Large intestine (tissue), 3 donors: ENCODE data around the gene SYNJ1. TPM values are rescaled to one million over a fixed set of nuclear protein-coding genes. Genes with fewer than 3 reads are reported as not detected.
"Not testable (repeated sequence)": the region's sequence is repeated elsewhere in the genome, so short reads cannot be mapped to it uniquely, and the experiment has no call there.

Source experiments
- DNase-seq, 2 donors: peaks; one replicate each; pipeline versions ENCODE4 v3.0.0 to v3.0.0-alpha.2; 2013
- H3K27ac ChIP-seq: one replicate; pipeline ENCODE4 v1.5.1; 2013; ENCODE audit warnings: low read length
- H3K27me3 ChIP-seq: 2 replicates; pipeline ENCODE4 v1.6.1; 2013; ENCODE audit warnings: low read length; ENCODE audit not compliant: control insufficient read depth, insufficient read depth
- H3K36me3 ChIP-seq: 2 replicates; pipeline ENCODE4 v1.6.1; 2013; ENCODE audit warnings: low read length; ENCODE audit not compliant: control insufficient read depth, insufficient read depth
- H3K4me1 ChIP-seq: one replicate; pipeline ENCODE4 v1.6.1; 2013; ENCODE audit warnings: low read length; ENCODE audit not compliant: control insufficient read depth, insufficient read depth
- H3K4me3 ChIP-seq: one replicate; pipeline ENCODE4 v1.5.1; 2013; ENCODE audit warnings: low read length
- H3K9me3 ChIP-seq: one replicate; pipeline ENCODE4 v1.6.1; 2013; ENCODE audit warnings: mild to moderate bottlenecking, low read depth, low read length, moderate library complexity; ENCODE audit not compliant: control insufficient read depth
- WGBS: methylation state at CpG from one replicate; pipeline ENCODE4 v1.1.5; 2013; ENCODE audit warnings: low lambda C conversion rate; ENCODE audit not compliant: insufficient coverage; 5-methylcytosine and 5-hydroxymethylcytosine counted together
- polyA plus RNA-seq: library from polyadenylated mRNA; unstranded; fragments of 120-200 nt; gene quantifications from one replicate; pipeline ENCODE4 v1.2.1, GENCODE V29; 2013

Gene SYNJ1
- polyA plus RNA-seq, 1 donor: 11.8 TPM

DNA sequence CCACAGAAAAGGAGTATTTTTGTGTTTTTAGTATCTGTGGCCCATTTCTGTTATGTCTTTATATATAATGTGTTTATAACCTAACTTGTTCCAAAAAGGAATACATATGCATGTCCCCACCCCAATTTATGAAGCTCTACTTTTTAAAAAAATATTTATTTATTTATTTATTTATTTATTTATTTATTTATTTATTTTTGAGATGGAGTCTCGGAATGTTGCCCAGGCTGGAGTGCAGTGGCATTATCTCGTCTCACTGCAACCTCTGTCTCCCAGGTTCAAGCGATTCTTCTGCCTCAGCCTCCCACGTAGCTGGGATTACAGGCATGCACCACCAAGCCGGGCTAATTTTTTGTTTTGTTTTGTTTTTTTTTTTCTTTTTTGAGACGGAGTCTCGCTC lies 32.3 kb downstream of the SYNJ1 start:
- H3K9me3 ChIP-seq, H3K27me3 ChIP-seq, H3K4me3 ChIP-seq, H3K27ac ChIP-seq, DNase-seq, H3K4me1 ChIP-seq: not testable (repeated sequence)
- peaks cover 14% of the 10 kb centered on the region for H3K36me3 ChIP-seq
- WGBS: 97% methylated on average over 5 of the region's 7 CpGs

- Histone ChIP-seq H3K27ac (no peak overlapping the region), H3K4me3 (no peak overlapping the region), H3K27me3 (no peaks in the 10 kb centered on the region), H3K4me1 (no peaks in the 10 kb centered on the region), H3K36me3 (peaks cover 13% of the 10 kb centered on the region), H3K9me3 (no peaks in the 10 kb centered on the region)
- no peak for DNase-seq
These were observed 34.2 kb downstream of the SYNJ1 start for GRCh38 chr21:32693581-32693980.

DNA sequence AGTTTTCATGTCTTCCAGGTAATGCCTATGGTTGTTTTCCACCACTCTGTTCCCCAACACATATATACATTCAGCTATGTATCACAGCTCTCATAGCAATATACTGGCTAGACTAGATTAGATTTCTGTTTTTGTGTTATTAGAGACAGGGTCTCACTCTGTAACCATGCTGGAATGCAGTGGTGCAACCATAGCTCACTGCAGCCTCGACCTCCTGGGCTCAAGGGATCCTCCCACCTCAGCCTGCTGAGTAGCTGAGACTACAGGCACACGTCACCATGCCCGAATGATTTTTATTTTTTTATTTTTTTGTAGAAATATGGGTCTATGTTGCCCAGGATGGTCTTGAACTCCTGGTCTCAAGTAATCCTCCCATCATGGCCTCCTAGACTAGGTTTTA lies 37.7 kb downstream of the SYNJ1 start:
- Histone ChIP-seq H3K9me3 (no peaks in the 10 kb centered on the region), H3K4me1 (no peaks in the 10 kb centered on the region), H3K27me3 (no peaks in the 10 kb centered on the region), H3K4me3 (no peak overlapping the region), H3K36me3 (peaks cover 19% of the 10 kb centered on the region), H3K27ac (no peak overlapping the region)
- no peak for DNase-seq
- WGBS: no CpG with 5 or more reads among the region's 3 CpGs

- H3K27ac ChIP-seq: no peak overlapping the region
- DNase-seq: no peak
- H3K4me1 ChIP-seq: no peaks in the 10 kb centered on the region
- H3K9me3 ChIP-seq: no peaks in the 10 kb centered on the region
- WGBS: no CpG with 5 or more reads among the region's 4 CpGs
- peaks cover 17% of the 10 kb centered on the region for H3K36me3 ChIP-seq
- no peaks in the 10 kb centered on the region for H3K27me3 ChIP-seq
- no peak overlapping the region for H3K4me3 ChIP-seq
These were observed 40.0 kb downstream of the SYNJ1 start for GRCh38 chr21:32687643-32688345.

DNA sequence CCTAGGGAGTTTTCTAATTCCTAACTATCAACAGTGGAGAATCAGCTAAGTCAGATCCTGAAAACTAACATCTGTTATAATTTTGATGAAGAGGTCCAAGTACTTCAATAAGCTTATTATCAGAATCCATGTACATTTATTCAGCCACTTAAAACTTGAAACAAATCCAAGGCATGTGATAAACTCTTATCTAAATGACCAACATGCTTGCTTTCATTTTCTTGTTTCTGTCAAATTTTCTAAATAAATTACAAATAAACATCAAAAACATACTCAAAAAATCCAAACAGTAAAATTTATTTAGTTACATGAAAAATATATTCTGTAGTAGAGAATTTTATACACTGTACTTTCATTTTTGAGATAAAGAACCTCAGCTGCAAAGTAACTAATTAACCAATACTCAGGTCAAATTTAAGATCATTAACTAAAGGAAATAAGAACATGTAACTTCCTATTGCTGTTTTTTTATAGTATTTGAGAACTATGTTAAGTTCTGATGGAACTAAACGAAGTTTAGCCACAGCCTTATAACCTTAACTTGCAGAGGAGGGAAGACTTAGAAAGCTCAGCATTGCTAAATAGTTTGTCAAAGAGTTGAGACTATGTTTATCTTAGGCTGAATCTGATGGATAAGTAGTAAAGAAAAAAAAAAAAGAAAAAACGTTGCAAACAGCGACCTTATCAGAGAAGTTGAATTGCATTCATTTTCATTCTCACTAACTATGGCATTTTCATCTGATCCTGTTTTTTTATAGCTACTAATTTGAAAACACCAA lies 44.9 kb downstream of the SYNJ1 start:
- H3K27me3 ChIP-seq: no peaks in the 10 kb centered on the region

GRCh38 chr21:32674731-32675130 lies 53.1 kb downstream of the SYNJ1 start:
- Histone ChIP-seq H3K4me3 (no peak overlapping the region), H3K9me3 (no peaks in the 10 kb centered on the region), H3K36me3 (peaks cover 9% of the 10 kb centered on the region), H3K27ac (no peak overlapping the region), H3K4me1 (no peaks in the 10 kb centered on the region), H3K27me3 (no peaks in the 10 kb centered on the region)
- DNase-seq: no peak
- WGBS: no CpG with 5 or more reads among the region's 2 CpGs

More for the DNA sequence above, 44.9 kb downstream of the SYNJ1 start:
- WGBS: 0% methylated on average over 1 of the region's 3 CpGs
- DNase-seq: peak in 1 of 2 donors; percentile 36
- Histone ChIP-seq H3K36me3 (peaks cover 6% of the 10 kb centered on the region), H3K9me3 (no peaks in the 10 kb centered on the region), H3K4me1 (peaks cover 3% of the 10 kb centered on the region), H3K4me3 (peak overlapping the region; percentile 7), H3K27ac (peak overlapping the region; percentile 32)

DNA sequence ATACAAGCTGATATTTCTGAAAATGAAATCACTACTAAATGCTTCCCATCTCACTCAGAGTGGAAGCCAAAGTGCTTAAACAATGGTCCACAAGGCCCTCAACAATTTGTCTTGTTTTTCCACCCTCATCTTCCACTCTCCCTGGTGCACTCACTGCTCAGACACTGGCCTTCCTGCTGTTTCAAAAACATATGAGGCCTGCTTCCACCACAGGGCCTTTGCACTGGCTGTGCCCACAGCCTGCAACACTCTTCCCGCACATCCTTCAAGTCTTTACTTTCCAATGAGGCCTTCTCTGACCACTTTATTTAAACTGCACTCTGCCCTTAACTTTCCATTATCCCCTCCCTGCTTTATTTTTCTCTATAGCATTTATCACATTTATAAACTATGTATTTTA lies 53.8 kb downstream of the SYNJ1 start:
- DNase-seq: no peak
- Histone ChIP-seq H3K27ac (no peak overlapping the region), H3K4me1 (no peaks in the 10 kb centered on the region), H3K4me3 (no peak overlapping the region), H3K36me3 (peaks cover 9% of the 10 kb centered on the region), H3K9me3 (no peaks in the 10 kb centered on the region), H3K27me3 (no peaks in the 10 kb centered on the region)
- WGBS: 100% methylated on average over 1 of the region's 1 CpG

- DNase-seq: no peak
- no peak overlapping the region for H3K27ac ChIP-seq
- no peak overlapping the region for H3K4me3 ChIP-seq
- WGBS: no CpG with 5 or more reads among the region's 1 CpG
- H3K4me1 ChIP-seq: no peaks in the 10 kb centered on the region
- H3K9me3 ChIP-seq: no peaks in the 10 kb centered on the region
- H3K36me3 ChIP-seq: peaks cover 42% of the 10 kb centered on the region
- no peaks in the 10 kb centered on the region for H3K27me3 ChIP-seq
These were observed 61.6 kb downstream of the SYNJ1 start for GRCh38 chr21:32666258-32666657.

DNA sequence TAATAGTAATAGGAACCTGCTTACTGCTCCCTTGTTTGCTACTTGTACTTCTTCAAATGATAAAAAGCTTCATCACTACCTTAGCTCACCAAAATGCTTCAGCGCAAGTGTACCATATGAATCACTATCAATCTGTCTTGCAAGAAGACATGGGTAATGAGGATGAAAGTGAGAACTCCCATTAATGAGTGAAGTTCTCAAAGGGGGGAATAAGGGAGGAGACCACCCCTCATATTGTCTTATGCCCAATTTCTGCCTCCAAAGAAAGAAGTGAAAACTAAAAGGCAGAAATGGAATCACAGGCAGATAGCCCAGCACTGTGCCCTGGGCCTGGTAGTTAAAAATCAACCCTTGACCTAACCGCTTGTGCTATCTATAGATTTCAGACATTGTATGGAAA lies 63.7 kb downstream of the SYNJ1 start:
- H3K27ac ChIP-seq, H3K4me1 ChIP-seq, H3K4me3 ChIP-seq, H3K27me3 ChIP-seq, DNase-seq, H3K9me3 ChIP-seq: not testable (repeated sequence)
- no CpG with 5 or more reads among the region's 2 CpGs for WGBS
- H3K36me3 ChIP-seq: peaks cover 44% of the 10 kb centered on the region

DNA sequence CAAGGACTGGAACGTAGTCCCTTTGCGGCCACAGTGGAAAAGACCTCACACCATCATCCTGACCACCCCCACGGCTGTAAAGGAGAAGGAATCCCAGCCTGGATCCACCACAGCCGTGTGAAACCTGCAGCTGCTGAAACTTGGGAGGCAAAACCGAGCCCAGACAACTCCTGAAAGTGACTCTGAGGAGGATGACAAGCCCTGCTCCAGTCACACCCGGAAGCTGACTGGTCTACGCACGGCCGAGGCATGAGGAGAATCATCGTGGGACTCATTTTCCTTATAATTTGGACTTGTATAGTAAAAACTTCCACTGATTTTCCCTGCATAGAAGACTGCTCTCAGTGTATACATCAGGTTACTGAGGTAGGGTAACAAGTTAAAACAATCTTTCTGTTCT lies 65.8 kb downstream of the SYNJ1 start:
- no CpG with 5 or more reads among the region's 10 CpGs for WGBS

More for the DNA sequence above, 65.8 kb downstream of the SYNJ1 start:
- H3K27me3 ChIP-seq, DNase-seq, H3K27ac ChIP-seq, H3K4me3 ChIP-seq, H3K4me1 ChIP-seq, H3K9me3 ChIP-seq: not testable (repeated sequence)
- H3K36me3 ChIP-seq: peaks cover 51% of the 10 kb centered on the region
